Spleen (tissue), 7 donors: ENCODE data around the gene EXD3.

Experiments
- POLR2A ChIP-seq, 3 donors: fragments of 450-650 bp; IDR thresholded peaks; one replicate each; pipeline ENCODE4 v1.5.1; 2017; ENCODE audit warnings: antibody characterized with exemption in 3 of 3, mild to moderate bottlenecking in 1 of 3
- POLR2AphosphoS5 ChIP-seq, 3 donors: sonication (generic); formaldehyde crosslinking; IDR thresholded peaks; one replicate each; pipeline ENCODE4 v1.5.1; 2017; ENCODE audit warnings: antibody characterized with exemption in 3 of 3
- TF ChIP-seq, protein P1 (sequence below), 11 experiments: fragments of 200-600 bp in 7 of 11; fragments of 450-650 bp in 4 of 11; sonication (generic) in 4 of 11; IDR thresholded peaks in 8 of 11; conservative IDR thresholded peaks in 3 of 11; 1 replicate in 7 of 11; 2 replicates in 4 of 11; pipeline versions ENCODE4 v1.4.0 to v1.8.0; 2016 to 2021; ENCODE audit warnings: antibody characterized with exemption in 11 of 11, inconsistent platforms in 4 of 11, mild to moderate bottlenecking in 1 of 11
- donor health status: DM: no; HTN: no; CAD: no; lungs with moderate emphysema.
- donor health status: DM: no; HTN: no; CAD: no.
- donor health status: DM: no; HTN: no; CAD: no.

- TF ChIP-seq, protein P1, sequence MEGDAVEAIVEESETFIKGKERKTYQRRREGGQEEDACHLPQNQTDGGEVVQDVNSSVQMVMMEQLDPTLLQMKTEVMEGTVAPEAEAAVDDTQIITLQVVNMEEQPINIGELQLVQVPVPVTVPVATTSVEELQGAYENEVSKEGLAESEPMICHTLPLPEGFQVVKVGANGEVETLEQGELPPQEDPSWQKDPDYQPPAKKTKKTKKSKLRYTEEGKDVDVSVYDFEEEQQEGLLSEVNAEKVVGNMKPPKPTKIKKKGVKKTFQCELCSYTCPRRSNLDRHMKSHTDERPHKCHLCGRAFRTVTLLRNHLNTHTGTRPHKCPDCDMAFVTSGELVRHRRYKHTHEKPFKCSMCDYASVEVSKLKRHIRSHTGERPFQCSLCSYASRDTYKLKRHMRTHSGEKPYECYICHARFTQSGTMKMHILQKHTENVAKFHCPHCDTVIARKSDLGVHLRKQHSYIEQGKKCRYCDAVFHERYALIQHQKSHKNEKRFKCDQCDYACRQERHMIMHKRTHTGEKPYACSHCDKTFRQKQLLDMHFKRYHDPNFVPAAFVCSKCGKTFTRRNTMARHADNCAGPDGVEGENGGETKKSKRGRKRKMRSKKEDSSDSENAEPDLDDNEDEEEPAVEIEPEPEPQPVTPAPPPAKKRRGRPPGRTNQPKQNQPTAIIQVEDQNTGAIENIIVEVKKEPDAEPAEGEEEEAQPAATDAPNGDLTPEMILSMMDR (IDR thresholded peaks at IDR 0.05 in 8 of 11, conservative IDR thresholded peaks at IDR 0.05 in 3 of 11): no peak
- TF ChIP-seq POLR2A (IDR thresholded peaks at IDR 0.05) (peak in 1 of 3 donors; percentile 31), POLR2AphosphoS5 (IDR thresholded peaks at IDR 0.05) (peak; percentile 84 to 87 (median 86))
Observed at GRCh38 chr9:137459152-137459600, 36.2 kb upstream of the EXD3 start, which contains the start of gene NSMF.
